IMR-90 (cell line): ENCODE data around the gene INPP5F. TPM values are rescaled to one million over a fixed set of nuclear protein-coding genes. Genes with fewer than 3 reads are reported as not detected.

Experiments
- ATAC-seq: fragments of 200-7000 bp; cut with Tn5 transposase; 2 replicates; pipeline ENCODE4 v1.9.1; 2020; ENCODE audit warnings: low read depth, mild to moderate bottlenecking, moderate library complexity
- BruUV-seq: library from RNA; stranded (reverse); fragments of 400-500 nt; replicated peaks from 2 replicates; lab custom pipeline; 2021; lab: Mats Ljungman, UMichigan
- CTCF ChIA-PET: fragments of 300-600 bp; formaldehyde crosslinking; extraction: SDS; loops from one replicate; lab custom pipeline; 2021; ENCODE audit warnings: antibody characterized with exemption; lab: Yijun Ruan, JAX
- POLR2A ChIA-PET: fragments of 300-600 bp; sonication (Branson Sonifier 250); formaldehyde crosslinking; loops from one replicate; lab custom pipeline; 2022; ENCODE audit warnings: antibody characterized with exemption; ENCODE audit not compliant: unreplicated experiment; lab: Charles Lee
- DNase-seq: peaks from one replicate; pipeline ENCODE4 v3.0.0; 2013
- H2AFZ ChIP-seq: replicated peaks from 2 replicates; pipeline ENCODE3; 2013; ENCODE audit warnings: low read length, mild to moderate bottlenecking; ENCODE audit not compliant: poor library complexity
- H2AK5ac ChIP-seq: 2 replicates; pipeline ENCODE4 v1.6.1; 2013; ENCODE audit warnings: low read depth, low read length, inconsistent platforms
- H2AK9ac ChIP-seq: replicated peaks from 2 replicates; pipeline ENCODE3; 2013; ENCODE audit warnings: mild to moderate bottlenecking, low read depth, low read length, moderate library complexity; ENCODE audit not compliant: poor library complexity
- H2BK120ac ChIP-seq: 2 replicates; pipeline ENCODE4 v1.6.1; 2013; ENCODE audit warnings: low read depth, low read length, inconsistent platforms
- H2BK15ac ChIP-seq: 3 replicates; pipeline ENCODE4 v1.6.1; 2013; ENCODE audit warnings: low read depth, low read length, inconsistent platforms
- H2BK20ac ChIP-seq: 2 replicates; pipeline ENCODE4 v1.6.1; 2013; ENCODE audit warnings: low read depth, mild to moderate bottlenecking, inconsistent platforms, low read length, moderate library complexity
- H2BK5ac ChIP-seq: 2 replicates; pipeline ENCODE4 v1.6.1; 2013; ENCODE audit warnings: mild to moderate bottlenecking, low read depth, low read length, inconsistent platforms; ENCODE audit not compliant: poor library complexity, severe bottlenecking
- H3K14ac ChIP-seq: replicated peaks from 2 replicates; pipeline ENCODE4 v1.6.1; 2013; ENCODE audit warnings: low read depth, low read length, inconsistent platforms
- H3K18ac ChIP-seq: 2 replicates; pipeline ENCODE4 v1.6.1; 2013; ENCODE audit warnings: low read depth, low read length, control low read depth
- H3K23ac ChIP-seq: 2 replicates; pipeline ENCODE4 v1.6.1; 2013; ENCODE audit warnings: low read depth, low read length, inconsistent platforms
- H3K27ac ChIP-seq: 2 replicates; pipeline ENCODE4 v1.5.1; 2013; ENCODE audit warnings: mild to moderate bottlenecking, control low read depth, low read length; ENCODE audit not compliant: insufficient read depth
- H3K27me3 ChIP-seq: 2 replicates; pipeline ENCODE4 v1.6.1; 2013; ENCODE audit warnings: low read length; ENCODE audit not compliant: control insufficient read depth, insufficient read depth
- H3K36me3 ChIP-seq: 2 replicates; pipeline ENCODE4 v1.6.1; 2013; ENCODE audit warnings: low read length, mixed read lengths; ENCODE audit not compliant: control insufficient read depth, insufficient read depth
- H3K4ac ChIP-seq: 2 replicates; pipeline ENCODE4 v1.6.1; 2013; ENCODE audit warnings: low read depth, low read length, inconsistent platforms
- H3K4me1 ChIP-seq: 2 replicates; pipeline ENCODE4 v1.6.1; 2013; ENCODE audit warnings: low read length, mixed read lengths; ENCODE audit not compliant: control insufficient read depth, insufficient read depth
- H3K4me2 ChIP-seq: 2 replicates; pipeline ENCODE4 v1.6.1; 2013; ENCODE audit warnings: low read depth, mild to moderate bottlenecking, control low read depth, low read length, moderate library complexity
- H3K4me3 ChIP-seq: 2 replicates; pipeline ENCODE4 v1.5.1; 2013; ENCODE audit warnings: low read depth, mild to moderate bottlenecking, control low read depth, low read length, moderate library complexity; ENCODE audit not compliant: insufficient read depth
- H3K56ac ChIP-seq: 2 replicates; pipeline ENCODE4 v1.6.1; 2013; ENCODE audit warnings: low read length, inconsistent platforms; ENCODE audit not compliant: insufficient read depth; ENCODE audit errors: extremely low read depth
- H3K79me1 ChIP-seq, 2 experiments: 2 replicates each; pipeline ENCODE4 v1.6.1; 2013; ENCODE audit warnings: low read length in 2 of 2, inconsistent platforms in 1 of 2, low read depth in 1 of 2
- H3K9ac ChIP-seq: 2 replicates; pipeline ENCODE4 v1.6.1; 2013; ENCODE audit warnings: low read depth, low read length, control low read depth
- H3K9me1 ChIP-seq: 2 replicates; pipeline ENCODE4 v1.6.1; 2013; ENCODE audit warnings: low read length, inconsistent platforms; ENCODE audit not compliant: insufficient read depth
- H3K9me3 ChIP-seq: 2 replicates; pipeline ENCODE4 v1.6.1; 2013; ENCODE audit warnings: low read length; ENCODE audit not compliant: control insufficient read depth, insufficient read depth
- H4K20me1 ChIP-seq: 2 replicates; pipeline ENCODE4 v1.6.1; 2013; ENCODE audit warnings: low read length, inconsistent platforms; ENCODE audit not compliant: insufficient read depth
- H4K5ac ChIP-seq: 2 replicates; pipeline ENCODE4 v1.6.1; 2013; ENCODE audit warnings: mild to moderate bottlenecking, low read depth, low read length, control low read depth
- H4K8ac ChIP-seq, 2 experiments: 2 replicates each; pipeline ENCODE4 v1.6.1; 2013; ENCODE audit warnings: low read depth in 2 of 2, low read length in 2 of 2, control low read depth in 1 of 2, inconsistent platforms in 1 of 2
- H4K91ac ChIP-seq: 2 replicates; pipeline ENCODE4 v1.6.1; 2013; ENCODE audit warnings: low read depth, low read length, inconsistent platforms; ENCODE audit not compliant: insufficient read depth
- MXI1 ChIP-seq: IDR thresholded peaks from 2 replicates; pipeline ENCODE4 v1.6.1; 2012; ENCODE audit warnings: low read depth, mild to moderate bottlenecking, low read length, moderate library complexity, borderline replicate concordance
- WGBS, 2 experiments: methylation state at CpG; one replicate each; pipeline versions ENCODE4 v1.1.5 to v1.1.7; 2013; ENCODE audit warnings: missing lambda C conversion rate in 2 of 2; ENCODE audit not compliant: insufficient read length in 1 of 2; ENCODE audit errors: extremely low coverage in 2 of 2; 5-methylcytosine and 5-hydroxymethylcytosine counted together
- dilution Hi-C: fragments of 300-500 bp; cut with HindIII; formaldehyde crosslinking; loops from one replicate; pipeline ENCODE4 v1.14.3; 2018; ENCODE audit warnings: low sequenced_read_pairs; ENCODE audit not compliant: unreplicated experiment
- in situ Hi-C: fragments of 300-500 bp; cut with MboI; formaldehyde crosslinking; loops from 3 replicates; pipeline ENCODE4 v1.14.3; 2019; ENCODE audit warnings: low sequenced_read_pairs, inconsistent platforms, mixed read lengths
- intact Hi-C: fragments of 100-400 bp; cut with micrococcal nuclease; formaldehyde crosslinking; loops from 2 replicates; pipeline ENCODE4 v1.10.0; 2022
- polyA plus RNA-seq, 3 experiments: library from polyadenylated mRNA; depleted of rRNA; stranded (reverse); fragments of >200 nt; gene quantifications; 2 replicates each; pipeline ENCODE4 v1.2.3, GENCODE V29; 2012; ENCODE audit warnings: low replicate concordance in 1 of 3
- total RNA-seq: library from RNA; depleted of rRNA; stranded (reverse); fragments of >200 nt; gene quantifications from 2 replicates; pipeline ENCODE4 v1.2.3, GENCODE V29; 2012

INPP5F gene
- total and polyA plus RNA-seq, 2 of the 4 experiments (the other 2 are of a cell fraction): 19.0 to 29.6 TPM

DNA sequence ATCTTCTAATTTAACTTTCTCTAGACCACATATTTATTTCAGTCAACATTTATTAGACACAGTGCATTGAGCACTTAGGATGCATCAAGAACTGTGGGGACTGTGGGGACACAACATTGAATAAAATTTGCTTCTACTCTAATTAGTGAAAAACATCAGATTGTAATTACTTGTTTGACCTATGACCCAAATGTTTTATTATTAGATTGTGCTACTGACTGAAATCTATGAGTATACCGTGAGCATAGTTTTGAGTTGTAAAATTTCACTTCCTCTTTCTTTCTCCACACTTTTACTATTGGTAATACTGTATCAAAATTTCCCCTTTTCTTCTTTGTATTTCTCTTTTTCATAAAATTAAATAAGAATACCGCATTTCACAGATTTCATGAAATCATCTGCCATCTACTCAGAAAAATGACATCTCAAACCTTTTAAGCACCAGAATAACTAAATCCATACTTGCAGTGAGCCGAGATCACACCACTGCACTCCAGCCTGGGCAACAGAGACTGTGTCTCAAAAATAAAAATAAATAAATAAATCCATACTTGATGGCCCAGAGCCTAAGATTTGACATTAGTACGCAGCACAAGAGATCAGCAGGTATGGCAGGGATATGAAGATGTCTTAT is 25.4 kb upstream of the INPP5F start:
- no peak overlapping the region for H2BK120ac ChIP-seq
- dilution Hi-C loops (no loop called here), intact Hi-C loops (no loop called here), in situ Hi-C loops (no loop called here)
- no peak overlapping the region for H4K91ac ChIP-seq
- H3K27me3 ChIP-seq: peaks cover 2% of the 10 kb centered on the region; the same call in 1 of the 2 replicates
- H2AFZ ChIP-seq: no peak overlapping the region
- no peak overlapping the region for H2BK5ac ChIP-seq
- no peak overlapping the region for H2AK9ac ChIP-seq
- H3K9ac ChIP-seq: no peak overlapping the region
- no peak overlapping the region for H2AK5ac ChIP-seq
- no peak overlapping the region for H3K27ac ChIP-seq
- BruUV-seq: no TSS peak
- no peak overlapping the region for H3K23ac ChIP-seq
- H2BK20ac ChIP-seq: no peak overlapping the region
- POLR2A ChIA-PET: no interaction called here
- no CpG with 5 or more reads among the region's 4 CpGs for WGBS, 2 experiments
- H3K9me3 ChIP-seq: no peaks in the 10 kb centered on the region
- no peak overlapping the region for H3K4me3 ChIP-seq
- CTCF ChIA-PET: no interaction called here
- H3K4ac ChIP-seq: no peak overlapping the region
- no peak overlapping the region for H3K18ac ChIP-seq
- H4K8ac ChIP-seq: no peak overlapping the region
- no peak overlapping the region for H2BK15ac ChIP-seq
- no peaks in the 10 kb centered on the region for H3K79me1 ChIP-seq
- TF ChIP-seq MXI1: no peak
- H3K4me2 ChIP-seq: no peak overlapping the region
- H3K14ac ChIP-seq: no peak overlapping the region
- H3K9me1 ChIP-seq: peaks cover 4% of the 10 kb centered on the region
- H3K4me1 ChIP-seq: peaks cover 2% of the 10 kb centered on the region; the same call in 1 of the 2 replicates
- DNase-seq (no peak), ATAC-seq (no peak)
- H3K36me3 ChIP-seq: no peaks in the 10 kb centered on the region
- H4K5ac ChIP-seq: no peak overlapping the region
- no peaks in the 10 kb centered on the region for H4K20me1 ChIP-seq
- H3K56ac ChIP-seq: no peak overlapping the region
